Neutrophil (primary cell): ENCODE data around the gene CXCL1.

ENCODE experiments used
- H3K27ac ChIP-seq: fragments of 200-600 bp; sonication (generic); 2 replicates; pipeline ENCODE4 v1.5.1; 2016; ENCODE audit warnings: mild to moderate bottlenecking, moderate library complexity
- H3K27me3 ChIP-seq: fragments of 200-600 bp; sonication (generic); 2 replicates; pipeline ENCODE4 v1.6.0; 2016; ENCODE audit warnings: mild to moderate bottlenecking
- H3K36me3 ChIP-seq: fragments of 200-600 bp; sonication (generic); 2 replicates; pipeline ENCODE4 v1.5.1; 2017
- H3K4me1 ChIP-seq, 2 experiments: fragments of 200-600 bp in 1 of 2; sonication (generic) in 1 of 2; 1 replicate in 1 of 2; 2 replicates in 1 of 2; pipeline versions ENCODE4 v1.5.1 to v1.6.1; 2013 to 2016; ENCODE audit warnings: low read depth in 1 of 2, low read length in 1 of 2, mild to moderate bottlenecking in 1 of 2, moderate library complexity in 1 of 2; ENCODE audit not compliant: control insufficient read depth in 1 of 2, insufficient read depth in 1 of 2
- H3K4me3 ChIP-seq, 2 experiments: fragments of 200-600 bp in 1 of 2; sonication (generic) in 1 of 2; 1 replicate in 1 of 2; 2 replicates in 1 of 2; pipeline ENCODE4 v1.5.1; 2013 to 2016; ENCODE audit warnings: low read depth in 1 of 2, low read length in 1 of 2, mild to moderate bottlenecking in 1 of 2, moderate library complexity in 1 of 2
- H3K9me3 ChIP-seq: fragments of 200-600 bp; sonication (generic); 2 replicates; pipeline ENCODE4 v1.5.1; 2016
- CTCF ChIP-seq: fragments of 200-600 bp; sonication (generic); IDR thresholded peaks from 2 replicates; pipeline ENCODE4 v1.5.1; 2016; ENCODE audit warnings: antibody characterized with exemption

Gene CXCL1

GRCh38 chr4:73852771-73853170 is 16.4 kb upstream of the CXCL1 start:
- no peak for TF ChIP-seq CTCF
- Histone ChIP-seq H3K27ac (peak overlapping the region; percentile 63), H3K4me3 (peak overlapping the region in 1 of 2 experiments; percentile 52)

GRCh38 chr4:73853246-73853704 is 15.9 kb upstream of the CXCL1 start, which contains the start of gene PF4V1:
TSS of gene PF4V1 (plus strand) at chr4:73853296. CDS start at chr4:73853363, 67 bp downstream.
- peak within 1 kb of the TSS; percentile 52 for H3K4me3 ChIP-seq
- peak within 1 kb of the TSS; percentile 63 for H3K27ac ChIP-seq
- peaks cover 45 to 59% of the 10 kb centered on the region in 2 experiments for H3K4me1 ChIP-seq
- H3K27me3 ChIP-seq = no peaks in the 10 kb centered on the region
- no peak for TF ChIP-seq CTCF
- no peaks in the 10 kb centered on the region for H3K36me3 ChIP-seq
- H3K9me3 ChIP-seq = no peaks in the 10 kb centered on the region

More at GRCh38 chr4:73852771-73853170, 16.4 kb upstream of the CXCL1 start:
- no peaks in the 10 kb centered on the region for H3K9me3 ChIP-seq
- H3K27me3 ChIP-seq = no peaks in the 10 kb centered on the region
- H3K36me3 ChIP-seq = no peaks in the 10 kb centered on the region
- H3K4me1 ChIP-seq = peaks cover 50 to 64% of the 10 kb centered on the region in 2 experiments

- peaks cover 39 to 53% of the 10 kb centered on the region in 2 experiments for H3K4me1 ChIP-seq
- H3K27ac ChIP-seq = peak overlapping the region; percentile 63
- TF ChIP-seq CTCF = no peak
- peak overlapping the region; percentile 52 for H3K4me3 ChIP-seq
- no peaks in the 10 kb centered on the region for H3K27me3 ChIP-seq
- H3K36me3 ChIP-seq = no peaks in the 10 kb centered on the region
- no peaks in the 10 kb centered on the region for H3K9me3 ChIP-seq
Measured at GRCh38 chr4:73853718-73854473, 15.3 kb upstream of the CXCL1 start.

GRCh38 chr4:73855406-73855805 is 13.8 kb upstream of the CXCL1 start:
- Histone ChIP-seq H3K27me3 (no peaks in the 10 kb centered on the region), H3K27ac (no peak overlapping the region), H3K4me3 (no peak overlapping the region), H3K36me3 (no peaks in the 10 kb centered on the region), H3K4me1 (peaks cover 29 to 38% of the 10 kb centered on the region in 2 experiments), H3K9me3 (no peaks in the 10 kb centered on the region)
- no peak for TF ChIP-seq CTCF

GRCh38 chr4:73856518-73856917 is 12.7 kb upstream of the CXCL1 start:
- H3K27me3 ChIP-seq = no peaks in the 10 kb centered on the region
- no peak overlapping the region for H3K4me3 ChIP-seq
- H3K9me3 ChIP-seq = no peaks in the 10 kb centered on the region
- no peak for TF ChIP-seq CTCF
- H3K4me1 ChIP-seq = peaks cover 29 to 36% of the 10 kb centered on the region in 2 experiments
- H3K27ac ChIP-seq = no peak overlapping the region
- no peaks in the 10 kb centered on the region for H3K36me3 ChIP-seq
